HepG2 (cell line): ENCODE results near the gene CLEC18C. TPM values are rescaled to one million over a fixed set of nuclear protein-coding genes. Genes with fewer than 3 reads are reported as not detected.
A peak's percentile ranks its signal among the peaks of the same experiment; 100 is the strongest.

Experiments
- CSRNP2 ChIP-seq: sonication (generic); formaldehyde crosslinking; conservative IDR thresholded peaks from 2 replicates; pipeline ENCODE4 v1.8.0; 2022; ENCODE audit warnings: low read depth, missing genetic modification reagents
- FOSL2 ChIP-seq: sonication (generic); formaldehyde crosslinking; IDR thresholded peaks from 2 replicates; pipeline ENCODE4 v1.4.0; 2020; ENCODE audit warnings: missing genetic modification reagents
- GMEB2 ChIP-seq: IDR thresholded peaks from 2 replicates; pipeline ENCODE4 v1.6.1; 2016; ENCODE audit warnings: missing biosample characterization, missing genetic modification reagents, low read depth
- HMG20A ChIP-seq: IDR thresholded peaks from 2 replicates; pipeline ENCODE4 v1.6.1; 2016; ENCODE audit warnings: borderline replicate concordance
- LRRFIP1 ChIP-seq: sonication (generic); formaldehyde crosslinking; conservative IDR thresholded peaks from 2 replicates; pipeline ENCODE4 v1.4.0; 2020; ENCODE audit warnings: missing genetic modification reagents
- NFKB2 ChIP-seq: sonication (generic); formaldehyde crosslinking; IDR thresholded peaks from 2 replicates; pipeline ENCODE4 v1.4.0; 2020; ENCODE audit warnings: missing genetic modification reagents, borderline replicate concordance
- NR2F1 ChIP-seq, 2 experiments: fragments of 450-650 bp in 1 of 2; formaldehyde crosslinking in 1 of 2; IDR thresholded peaks; 2 replicates each; pipeline versions ENCODE4 v1.5.0 to v1.6.1; 2016 to 2020; ENCODE audit warnings: mild to moderate bottlenecking in 1 of 2, missing compliant biosample characterization in 1 of 2, missing genetic modification reagents in 1 of 2, moderate library complexity in 1 of 2
- SAP130 ChIP-seq: IDR thresholded peaks from 2 replicates; pipeline ENCODE4 v1.6.1; 2016; ENCODE audit warnings: low read depth
- SOX13 ChIP-seq, 3 experiments: fragments of 450-650 bp in 1 of 3; sonication (generic) in 1 of 3; formaldehyde crosslinking in 1 of 3; IDR thresholded peaks in 2 of 3; conservative IDR thresholded peaks in 1 of 3; 2 replicates each; pipeline versions ENCODE4 v1.5.0 to v1.6.1; 2016 to 2020; ENCODE audit warnings: antibody characterized with exemption in 1 of 3, mild to moderate bottlenecking in 1 of 3, missing compliant biosample characterization in 1 of 3, missing genetic modification reagents in 1 of 3, moderate library complexity in 1 of 3
- STAT5B ChIP-seq: sonication (generic); formaldehyde crosslinking; IDR thresholded peaks from 2 replicates; pipeline ENCODE4 v1.4.0; 2020; ENCODE audit warnings: missing genetic modification reagents
- XRCC5 ChIP-seq: fragments of 200-400 bp; formaldehyde crosslinking; optimal IDR thresholded peaks from 2 replicates; pipeline ENCODE3; 2017; ENCODE audit warnings: mild to moderate bottlenecking, low read length
- ZFP91 ChIP-seq: sonication (generic); formaldehyde crosslinking; IDR thresholded peaks from 2 replicates; pipeline ENCODE4 v1.9.0; 2022; ENCODE audit warnings: missing genetic modification reagents, mild to moderate bottlenecking, borderline replicate concordance
- ZMYM3 ChIP-seq: sonication (generic); formaldehyde crosslinking; IDR thresholded peaks from 2 replicates; pipeline ENCODE4 v1.5.1; 2020; ENCODE audit warnings: mild to moderate bottlenecking, missing genetic modification reagents
- ZNF451 ChIP-seq: sonication (generic); formaldehyde crosslinking; IDR thresholded peaks from 2 replicates; pipeline ENCODE4 v1.5.0; 2020; ENCODE audit warnings: mild to moderate bottlenecking, missing genetic modification reagents
- ZNF709 ChIP-seq: sonication (generic); formaldehyde crosslinking; IDR thresholded peaks from 2 replicates; pipeline ENCODE4 v1.5.0; 2020; ENCODE audit warnings: mild to moderate bottlenecking, missing genetic modification reagents
- ZNF710 ChIP-seq: sonication (generic); formaldehyde crosslinking; IDR thresholded peaks from 2 replicates; pipeline ENCODE4 v1.5.0; 2020; ENCODE audit warnings: mild to moderate bottlenecking, missing genetic modification reagents, borderline replicate concordance
- ZNF720 ChIP-seq: sonication (generic); formaldehyde crosslinking; IDR thresholded peaks from 2 replicates; pipeline ENCODE4 v1.4.0; 2020; ENCODE audit warnings: missing genetic modification reagents
- ZNF749 ChIP-seq: sonication (generic); formaldehyde crosslinking; IDR thresholded peaks from 2 replicates; pipeline ENCODE4 v1.8.0; 2022; ENCODE audit warnings: mild to moderate bottlenecking, missing genetic modification reagents, moderate library complexity, borderline replicate concordance
- ZNF878 ChIP-seq: sonication (generic); formaldehyde crosslinking; IDR thresholded peaks from 2 replicates; pipeline ENCODE4 v1.8.1; 2023; ENCODE audit warnings: mild to moderate bottlenecking, missing genetic modification reagents, moderate library complexity
- polyA plus RNA-seq, 8 experiments: library from polyadenylated mRNA; depleted of rRNA in 3 of 8; stranded (reverse) in 7 of 8; unstranded in 1 of 8; fragments of >200 nt; fragmentation: Illumina TruSeq in 4 of 8; extraction: Trizol in 4 of 8; gene quantifications; 2 replicates each; pipeline versions ENCODE4 v1.2.1 to v1.2.3, GENCODE V29; 2011 to 2016; ENCODE audit warnings: low read depth in 4 of 8, missing spikeins in 1 of 8, mixed read lengths in 1 of 8; ENCODE audit not compliant: insufficient read depth in 1 of 8
- total RNA-seq, 5 experiments: library from RNA; depleted of rRNA; stranded (reverse); fragments of >200 nt; fragmentation: Illumina TruSeq; extraction: Trizol; gene quantifications; 2 replicates each; pipeline ENCODE4 v1.2.3, GENCODE V29; 2016; ENCODE audit warnings: low read depth in 1 of 5

CLEC18C gene
- total and polyA plus RNA-seq, 2 of the 13 experiments (the other 11 are each of a cell fraction or from before 2014, with no cell fraction given) = 0.15 to 0.29 TPM

- TF ChIP-seq CSRNP2 (CRISPR knock-in tag) (0 out of 2 replicates have a peak, but pooled peaks have one; percentile 40), NFKB2 (CRISPR knock-in tag) (peak; percentile 78; the same call in 1 of the 2 replicates), ZNF720 (CRISPR knock-in tag) (no peak), ZNF710 (peak; percentile 88), ZNF878 (CRISPR knock-in tag) (no peak), LRRFIP1 (no peak), ZNF749 (CRISPR knock-in tag) (no peak), STAT5B (CRISPR knock-in tag) (no peak), ZNF451 (CRISPR knock-in tag) (no peak; the same call in 1 of the 2 replicates), NR2F1 (CRISPR knock-in tag; IDR thresholded peaks at IDR 0.05) (no peak), ZNF709 (CRISPR knock-in tag) (no peak), SOX13 (IDR thresholded peaks at IDR 0.05) (no peak), SOX13 (CRISPR knock-in tag; conservative IDR thresholded peaks at IDR 0.05 in 1 of 2, IDR thresholded peaks at IDR 0.05 in 1 of 2) (peak in 1 of 2 experiments; percentile 79; a peak in 1 of 4 replicates), GMEB2 (CRISPR knock-in tag) (no peak), HMG20A (CRISPR knock-in tag) (peak; percentile 86), ZFP91 (CRISPR knock-in tag) (no peak; the same call in 1 of the 2 replicates), XRCC5 (no peak), ZMYM3 (CRISPR knock-in tag) (peak; percentile 89), FOSL2 (CRISPR knock-in tag) (0 out of 2 replicates have a peak, but pooled peaks have one; percentile 42), SAP130 (peak; percentile 66)
Measured at GRCh38 chr16:70152578-70153302, 20.8 kb upstream of the CLEC18C start (continued).
